HL-60 (cell line): ENCODE data around the gene CSF1.
A peak's percentile ranks its signal among the peaks of the same experiment; 100 is the strongest.

Experiments used
- DNase-seq, 2 experiments: peaks; one replicate each; pipeline ENCODE4 v3.0.0-alpha.2; 2010 to 2020; ENCODE audit warnings: low read depth in 1 of 2, low spot score in 1 of 2
- H3K27ac ChIP-seq: fragments of 250-450 bp; sonication (Bioruptor Pico); replicated peaks from 2 replicates; pipeline ENCODE4 v1.5.1; 2020; ENCODE audit warnings: mild to moderate bottlenecking, moderate library complexity
- H3K27me3 ChIP-seq: fragments of 250-450 bp; sonication (Bioruptor Pico); 2 replicates; pipeline ENCODE4 v1.5.1; 2021; ENCODE audit warnings: mild to moderate bottlenecking, moderate library complexity; ENCODE audit not compliant: insufficient read depth, poor library complexity, severe bottlenecking
- H3K4me3 ChIP-seq: replicated peaks from 2 replicates; pipeline ENCODE4 v1.5.1; 2011; ENCODE audit warnings: mild to moderate bottlenecking, control low read depth, low read length; ENCODE audit not compliant: insufficient read depth
- GABPA ChIP-seq: IDR thresholded peaks from 2 replicates; pipeline ENCODE4 v1.6.1; 2012; ENCODE audit warnings: low read depth
- POLR2AphosphoS5 ChIP-seq: IDR thresholded peaks from 2 replicates; pipeline ENCODE4 v1.6.1; 2012; ENCODE audit warnings: low read depth
- SPI1 ChIP-seq: IDR thresholded peaks from 2 replicates; pipeline ENCODE4 v1.6.1; 2012; ENCODE audit warnings: low read depth, mild to moderate bottlenecking, borderline replicate concordance
- TF ChIP-seq, protein P1 (sequence below): IDR thresholded peaks from one replicate; pipeline ENCODE4 v1.5.1; 2011; ENCODE audit warnings: low read length, control low read depth, inconsistent platforms; ENCODE audit not compliant: insufficient read depth
- TF ChIP-seq, protein P2 (sequence below): IDR thresholded peaks from 2 replicates; pipeline ENCODE4 v1.6.1; 2012; ENCODE audit warnings: low read depth; ENCODE audit not compliant: insufficient replicate concordance

Gene CSF1

DNA sequence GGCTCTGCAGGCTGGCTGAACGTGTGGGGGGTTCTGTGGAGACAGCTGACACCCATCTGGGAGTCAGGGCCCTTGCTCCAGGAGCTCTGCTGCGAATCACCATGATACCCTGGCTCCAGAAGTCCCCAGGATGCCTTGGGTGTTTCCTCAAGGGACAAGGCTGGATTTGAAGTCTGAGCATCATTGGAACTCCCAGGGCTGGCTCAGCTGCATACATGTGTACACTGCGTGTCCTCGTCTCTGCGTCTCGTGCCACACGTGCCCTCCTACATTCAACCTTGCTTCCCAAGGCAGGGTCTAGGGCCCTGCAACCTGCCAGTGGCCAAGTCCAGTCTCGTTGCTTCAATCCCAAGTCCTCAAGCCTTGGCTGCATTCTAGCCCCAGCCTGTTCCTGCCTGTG is 11.7 kb downstream of the CSF1 start:
- no peaks in the 10 kb centered on the region for H3K27me3 ChIP-seq
- H3K27ac ChIP-seq = no peak overlapping the region
- no peak overlapping the region for H3K4me3 ChIP-seq
- DNase-seq = no peak
- TF ChIP-seq, protein P1, sequence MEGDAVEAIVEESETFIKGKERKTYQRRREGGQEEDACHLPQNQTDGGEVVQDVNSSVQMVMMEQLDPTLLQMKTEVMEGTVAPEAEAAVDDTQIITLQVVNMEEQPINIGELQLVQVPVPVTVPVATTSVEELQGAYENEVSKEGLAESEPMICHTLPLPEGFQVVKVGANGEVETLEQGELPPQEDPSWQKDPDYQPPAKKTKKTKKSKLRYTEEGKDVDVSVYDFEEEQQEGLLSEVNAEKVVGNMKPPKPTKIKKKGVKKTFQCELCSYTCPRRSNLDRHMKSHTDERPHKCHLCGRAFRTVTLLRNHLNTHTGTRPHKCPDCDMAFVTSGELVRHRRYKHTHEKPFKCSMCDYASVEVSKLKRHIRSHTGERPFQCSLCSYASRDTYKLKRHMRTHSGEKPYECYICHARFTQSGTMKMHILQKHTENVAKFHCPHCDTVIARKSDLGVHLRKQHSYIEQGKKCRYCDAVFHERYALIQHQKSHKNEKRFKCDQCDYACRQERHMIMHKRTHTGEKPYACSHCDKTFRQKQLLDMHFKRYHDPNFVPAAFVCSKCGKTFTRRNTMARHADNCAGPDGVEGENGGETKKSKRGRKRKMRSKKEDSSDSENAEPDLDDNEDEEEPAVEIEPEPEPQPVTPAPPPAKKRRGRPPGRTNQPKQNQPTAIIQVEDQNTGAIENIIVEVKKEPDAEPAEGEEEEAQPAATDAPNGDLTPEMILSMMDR = no peak
- TF ChIP-seq GABPA (no peak), POLR2AphosphoS5 (no peak), SPI1 (no peak)
- TF ChIP-seq, protein P2, sequence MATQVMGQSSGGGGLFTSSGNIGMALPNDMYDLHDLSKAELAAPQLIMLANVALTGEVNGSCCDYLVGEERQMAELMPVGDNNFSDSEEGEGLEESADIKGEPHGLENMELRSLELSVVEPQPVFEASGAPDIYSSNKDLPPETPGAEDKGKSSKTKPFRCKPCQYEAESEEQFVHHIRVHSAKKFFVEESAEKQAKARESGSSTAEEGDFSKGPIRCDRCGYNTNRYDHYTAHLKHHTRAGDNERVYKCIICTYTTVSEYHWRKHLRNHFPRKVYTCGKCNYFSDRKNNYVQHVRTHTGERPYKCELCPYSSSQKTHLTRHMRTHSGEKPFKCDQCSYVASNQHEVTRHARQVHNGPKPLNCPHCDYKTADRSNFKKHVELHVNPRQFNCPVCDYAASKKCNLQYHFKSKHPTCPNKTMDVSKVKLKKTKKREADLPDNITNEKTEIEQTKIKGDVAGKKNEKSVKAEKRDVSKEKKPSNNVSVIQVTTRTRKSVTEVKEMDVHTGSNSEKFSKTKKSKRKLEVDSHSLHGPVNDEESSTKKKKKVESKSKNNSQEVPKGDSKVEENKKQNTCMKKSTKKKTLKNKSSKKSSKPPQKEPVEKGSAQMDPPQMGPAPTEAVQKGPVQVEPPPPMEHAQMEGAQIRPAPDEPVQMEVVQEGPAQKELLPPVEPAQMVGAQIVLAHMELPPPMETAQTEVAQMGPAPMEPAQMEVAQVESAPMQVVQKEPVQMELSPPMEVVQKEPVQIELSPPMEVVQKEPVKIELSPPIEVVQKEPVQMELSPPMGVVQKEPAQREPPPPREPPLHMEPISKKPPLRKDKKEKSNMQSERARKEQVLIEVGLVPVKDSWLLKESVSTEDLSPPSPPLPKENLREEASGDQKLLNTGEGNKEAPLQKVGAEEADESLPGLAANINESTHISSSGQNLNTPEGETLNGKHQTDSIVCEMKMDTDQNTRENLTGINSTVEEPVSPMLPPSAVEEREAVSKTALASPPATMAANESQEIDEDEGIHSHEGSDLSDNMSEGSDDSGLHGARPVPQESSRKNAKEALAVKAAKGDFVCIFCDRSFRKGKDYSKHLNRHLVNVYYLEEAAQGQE = no peak

- Histone ChIP-seq H3K27ac (no peak overlapping the region), H3K27me3 (no peaks in the 10 kb centered on the region), H3K4me3 (no peak overlapping the region)
- DNase-seq = no peak
- TF ChIP-seq, protein P1 = peak; percentile 18
- no peak for TF ChIP-seq SPI1
These were observed 12.7 kb downstream of the CSF1 start for GRCh38 chr1:109923131-109923945.

DNA sequence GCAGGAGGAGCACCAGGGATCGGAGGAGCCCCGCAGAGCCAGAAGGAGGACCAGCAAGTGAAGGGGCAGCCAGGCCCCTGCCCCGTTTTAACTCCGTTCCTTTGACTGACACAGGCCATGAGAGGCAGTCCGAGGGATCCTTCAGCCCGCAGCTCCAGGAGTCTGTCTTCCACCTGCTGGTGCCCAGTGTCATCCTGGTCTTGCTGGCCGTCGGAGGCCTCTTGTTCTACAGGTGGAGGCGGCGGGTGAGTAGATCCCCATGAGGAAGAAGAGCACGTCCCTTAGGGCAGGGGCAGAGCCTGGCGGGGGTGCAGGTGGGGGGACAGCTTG is 13.3 kb downstream of the CSF1 start:
- Histone ChIP-seq H3K27ac (no peak overlapping the region), H3K4me3 (no peak overlapping the region), H3K27me3 (no peaks in the 10 kb centered on the region)
- no peak for DNase-seq
- TF ChIP-seq, protein P2 = no peak
- no peak for TF ChIP-seq SPI1
- TF ChIP-seq POLR2AphosphoS5 = no peak

GRCh38 chr1:109924316-109924715 is 13.7 kb downstream of the CSF1 start:
- no peak for TF ChIP-seq GABPA
- TF ChIP-seq, protein P1 = no peak
- H3K4me3 ChIP-seq = no peak overlapping the region
- H3K27ac ChIP-seq = no peak overlapping the region
- no peak for DNase-seq
- no peaks in the 10 kb centered on the region for H3K27me3 ChIP-seq
